Measurements from ENCODE around the gene EPHA6.

The EPHA6 gene

DNA sequence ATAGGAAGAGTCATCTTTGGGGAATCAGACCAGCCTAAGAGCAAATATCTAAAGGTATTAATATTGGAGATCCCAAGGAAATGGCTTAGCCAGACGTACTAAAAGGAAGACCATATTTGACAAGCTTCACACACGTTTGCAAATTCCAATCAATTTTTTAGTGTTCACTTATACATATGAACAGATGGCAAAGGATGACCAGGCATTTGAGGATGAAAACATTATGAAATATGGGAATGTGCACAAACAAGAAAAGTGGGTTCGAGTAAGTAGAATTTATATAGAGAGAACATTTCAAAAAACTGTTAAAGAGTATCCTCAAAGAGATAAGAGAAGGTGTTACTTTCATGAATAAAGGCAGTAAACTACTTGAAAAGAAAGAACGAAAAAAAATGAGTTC lies 981.6 kb downstream of the EPHA6 start:
- H3K4me3 ChIP-seq (ENCODE audit: control insufficient read depth, low read depth, low read length): no peak overlapping the region
- DNase-seq (ENCODE audit: low read depth): no peak
- TF ChIP-seq, protein P1, sequence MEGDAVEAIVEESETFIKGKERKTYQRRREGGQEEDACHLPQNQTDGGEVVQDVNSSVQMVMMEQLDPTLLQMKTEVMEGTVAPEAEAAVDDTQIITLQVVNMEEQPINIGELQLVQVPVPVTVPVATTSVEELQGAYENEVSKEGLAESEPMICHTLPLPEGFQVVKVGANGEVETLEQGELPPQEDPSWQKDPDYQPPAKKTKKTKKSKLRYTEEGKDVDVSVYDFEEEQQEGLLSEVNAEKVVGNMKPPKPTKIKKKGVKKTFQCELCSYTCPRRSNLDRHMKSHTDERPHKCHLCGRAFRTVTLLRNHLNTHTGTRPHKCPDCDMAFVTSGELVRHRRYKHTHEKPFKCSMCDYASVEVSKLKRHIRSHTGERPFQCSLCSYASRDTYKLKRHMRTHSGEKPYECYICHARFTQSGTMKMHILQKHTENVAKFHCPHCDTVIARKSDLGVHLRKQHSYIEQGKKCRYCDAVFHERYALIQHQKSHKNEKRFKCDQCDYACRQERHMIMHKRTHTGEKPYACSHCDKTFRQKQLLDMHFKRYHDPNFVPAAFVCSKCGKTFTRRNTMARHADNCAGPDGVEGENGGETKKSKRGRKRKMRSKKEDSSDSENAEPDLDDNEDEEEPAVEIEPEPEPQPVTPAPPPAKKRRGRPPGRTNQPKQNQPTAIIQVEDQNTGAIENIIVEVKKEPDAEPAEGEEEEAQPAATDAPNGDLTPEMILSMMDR (conservative IDR thresholded peaks at IDR 0.05; ENCODE audit: control insufficient read depth, insufficient read depth, low read depth, low read length): no peak

Data from fibroblast of mammary gland (primary cell).